SK-N-SH treated with all-trans-retinoic acid at 6 μM for 48 hours (cell line): Measurements from ENCODE around the gene FOXF1.

Source experiments
- ATAC-seq: fragments of 200-7000 bp; cut with Tn5 transposase; 3 replicates; pipeline ENCODE4 v1.9.1; 2020; ENCODE audit warnings: mild to moderate bottlenecking, moderate library complexity
- ARNTL ChIP-seq: fragments of 450-650 bp; formaldehyde crosslinking; IDR thresholded peaks from 2 replicates; pipeline ENCODE4 v1.5.0; 2020; ENCODE audit warnings: low read depth, mild to moderate bottlenecking, moderate library complexity, borderline replicate concordance
- BACH2 ChIP-seq: fragments of 250-450 bp; sonication (Bioruptor Pico); IDR thresholded peaks from 2 replicates; pipeline ENCODE4 v1.9.0; 2021; ENCODE audit warnings: mild to moderate bottlenecking, borderline replicate concordance
- CSDC2 ChIP-seq: fragments of 250-450 bp; sonication (Bioruptor Pico); IDR thresholded peaks from 2 replicates; pipeline ENCODE4 v1.5.0; 2020; ENCODE audit warnings: mild to moderate bottlenecking, moderate library complexity
- ESRRG ChIP-seq: fragments of 250-450 bp; sonication (Bioruptor Pico); IDR thresholded peaks from 2 replicates; pipeline ENCODE4 v1.6.1; 2021; ENCODE audit warnings: mild to moderate bottlenecking
- GLIS3 ChIP-seq: fragments of 250-450 bp; sonication (Bioruptor Pico); IDR thresholded peaks from 2 replicates; pipeline ENCODE4 v1.5.0; 2020; ENCODE audit warnings: mild to moderate bottlenecking, moderate library complexity
- ISL1 ChIP-seq: fragments of 250-450 bp; sonication (Bioruptor Pico); IDR thresholded peaks from 2 replicates; pipeline ENCODE4 v2.1.2; 2022; ENCODE audit warnings: mild to moderate bottlenecking, moderate library complexity
- OSR1 ChIP-seq: fragments of 250-450 bp; sonication (Bioruptor Pico); IDR thresholded peaks from 2 replicates; pipeline ENCODE4 v1.8.0; 2022; ENCODE audit warnings: moderate library complexity, mild to moderate bottlenecking, inconsistent platforms
- PPARA ChIP-seq: fragments of 250-450 bp; sonication (Bioruptor Pico); IDR thresholded peaks from 2 replicates; pipeline ENCODE4 v1.5.0; 2020; ENCODE audit warnings: mild to moderate bottlenecking, borderline replicate concordance
- RARB ChIP-seq: fragments of 250-450 bp; sonication (Bioruptor Pico); IDR thresholded peaks from 2 replicates; pipeline ENCODE4 v1.8.0; 2021; ENCODE audit warnings: mild to moderate bottlenecking, moderate library complexity
- SNAI2 ChIP-seq: fragments of 250-450 bp; sonication (Bioruptor Pico); IDR thresholded peaks from 2 replicates; pipeline ENCODE4 v1.5.0; 2020; ENCODE audit warnings: mild to moderate bottlenecking, moderate library complexity
- TCF4 ChIP-seq: fragments of 250-450 bp; sonication (Bioruptor Pico); IDR thresholded peaks from 2 replicates; pipeline ENCODE4 v1.8.0; 2021; ENCODE audit warnings: mild to moderate bottlenecking, moderate library complexity, borderline replicate concordance
- ZC3H10 ChIP-seq: fragments of 250-450 bp; sonication (Bioruptor Pico); IDR thresholded peaks from 2 replicates; pipeline ENCODE4 v1.5.1; 2021; ENCODE audit warnings: mild to moderate bottlenecking, moderate library complexity
- ZFP3 ChIP-seq: fragments of 250-450 bp; sonication (Bioruptor Pico); IDR thresholded peaks from 2 replicates; pipeline ENCODE4 v1.5.0; 2020; ENCODE audit warnings: mild to moderate bottlenecking, moderate library complexity
- ZFP30 ChIP-seq: fragments of 450-650 bp; formaldehyde crosslinking; IDR thresholded peaks from 2 replicates; pipeline ENCODE4 v1.5.0; 2022; ENCODE audit warnings: mild to moderate bottlenecking, moderate library complexity
- ZNF565 ChIP-seq: fragments of 450-650 bp; formaldehyde crosslinking; conservative IDR thresholded peaks from 2 replicates; pipeline ENCODE4 v1.5.0; 2020; ENCODE audit warnings: low read depth, mild to moderate bottlenecking, moderate library complexity
- ZNF70 ChIP-seq: fragments of 450-650 bp; formaldehyde crosslinking; IDR thresholded peaks from 2 replicates; pipeline ENCODE4 v1.5.0; 2020; ENCODE audit warnings: mild to moderate bottlenecking, moderate library complexity
- ZNF8 ChIP-seq: fragments of 450-650 bp; formaldehyde crosslinking; IDR thresholded peaks from 2 replicates; pipeline ENCODE4 v1.5.0; 2020; ENCODE audit warnings: mild to moderate bottlenecking, moderate library complexity
- TF ChIP-seq, protein P1 (sequence below): fragments of 250-450 bp; sonication (Bioruptor Pico); IDR thresholded peaks from 2 replicates; pipeline ENCODE4 v1.5.0; 2020; ENCODE audit warnings: mild to moderate bottlenecking, moderate library complexity
- TF ChIP-seq, protein P2 (sequence below): fragments of 250-450 bp; sonication (Bioruptor Pico); IDR thresholded peaks from 2 replicates; pipeline ENCODE4 v1.5.1; 2021; ENCODE audit warnings: mild to moderate bottlenecking, moderate library complexity
- TF ChIP-seq, protein P3 (sequence below): fragments of 250-450 bp; sonication (Bioruptor Pico); IDR thresholded peaks from 2 replicates; pipeline ENCODE4 v1.5.1; 2020; ENCODE audit warnings: low read depth, mild to moderate bottlenecking, moderate library complexity
- TF ChIP-seq, protein P4 (sequence below): fragments of 250-450 bp; sonication (Bioruptor Pico); IDR thresholded peaks from 2 replicates; pipeline ENCODE4 v1.8.0; 2020; ENCODE audit warnings: mild to moderate bottlenecking, moderate library complexity, borderline replicate concordance

The FOXF1 gene

DNA sequence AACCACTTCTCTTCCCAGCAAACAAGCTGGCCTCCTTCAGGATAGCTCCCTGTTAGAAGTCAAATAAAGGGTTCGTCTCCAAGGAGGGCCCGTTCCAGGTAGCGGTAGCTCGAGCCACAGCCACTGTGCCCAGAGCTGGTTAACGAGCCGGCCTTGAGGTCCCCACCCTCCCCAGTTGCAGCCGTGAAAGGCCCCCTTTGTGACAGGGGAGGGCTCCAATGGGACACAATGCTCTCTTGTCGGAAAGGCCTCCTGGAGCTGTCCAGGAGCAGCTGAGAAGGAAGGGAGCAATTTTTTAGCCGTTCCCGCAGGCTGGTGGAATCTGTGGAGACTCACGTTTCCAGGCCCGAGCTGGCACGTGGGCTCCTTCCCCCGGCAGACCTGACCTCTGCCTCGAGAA lies 29.9 kb upstream of the FOXF1 start:
- ATAC-seq, result no peak

DNA sequence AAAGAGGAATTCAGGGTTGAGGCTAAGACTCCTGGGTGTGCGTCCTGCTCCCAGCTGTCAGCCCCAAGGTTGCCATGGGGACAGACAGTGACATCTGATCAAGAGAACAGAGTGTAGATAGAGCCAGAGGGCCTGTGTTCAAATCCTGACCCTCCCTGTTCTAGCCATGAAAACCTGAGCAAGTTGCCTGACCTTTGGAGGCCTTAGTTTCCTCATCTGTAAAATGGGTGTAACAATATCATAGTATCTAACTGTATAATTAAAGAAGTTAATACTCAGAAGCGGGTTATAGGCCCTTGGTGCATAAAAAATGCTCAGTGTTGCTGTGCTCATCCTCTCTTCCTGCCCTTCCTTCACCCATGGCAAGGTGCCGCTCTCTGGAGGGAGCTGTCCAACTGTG lies 28.7 kb upstream of the FOXF1 start:
- TF ChIP-seq ISL1 (CRISPR knock-in tag) (no peak), PPARA (no peak), OSR1 (CRISPR knock-in tag) (no peak), ARNTL (CRISPR knock-in tag) (no peak), ZFP3 (CRISPR knock-in tag) (no peak), TCF4 (CRISPR knock-in tag) (no peak), CSDC2 (CRISPR knock-in tag) (no peak), SNAI2 (no peak), BACH2 (CRISPR knock-in tag) (no peak), ZFP30 (no peak), RARB (CRISPR knock-in tag) (no peak), ZNF70 (CRISPR knock-in tag) (no peak), GLIS3 (no peak)
- TF ChIP-seq, protein P1, sequence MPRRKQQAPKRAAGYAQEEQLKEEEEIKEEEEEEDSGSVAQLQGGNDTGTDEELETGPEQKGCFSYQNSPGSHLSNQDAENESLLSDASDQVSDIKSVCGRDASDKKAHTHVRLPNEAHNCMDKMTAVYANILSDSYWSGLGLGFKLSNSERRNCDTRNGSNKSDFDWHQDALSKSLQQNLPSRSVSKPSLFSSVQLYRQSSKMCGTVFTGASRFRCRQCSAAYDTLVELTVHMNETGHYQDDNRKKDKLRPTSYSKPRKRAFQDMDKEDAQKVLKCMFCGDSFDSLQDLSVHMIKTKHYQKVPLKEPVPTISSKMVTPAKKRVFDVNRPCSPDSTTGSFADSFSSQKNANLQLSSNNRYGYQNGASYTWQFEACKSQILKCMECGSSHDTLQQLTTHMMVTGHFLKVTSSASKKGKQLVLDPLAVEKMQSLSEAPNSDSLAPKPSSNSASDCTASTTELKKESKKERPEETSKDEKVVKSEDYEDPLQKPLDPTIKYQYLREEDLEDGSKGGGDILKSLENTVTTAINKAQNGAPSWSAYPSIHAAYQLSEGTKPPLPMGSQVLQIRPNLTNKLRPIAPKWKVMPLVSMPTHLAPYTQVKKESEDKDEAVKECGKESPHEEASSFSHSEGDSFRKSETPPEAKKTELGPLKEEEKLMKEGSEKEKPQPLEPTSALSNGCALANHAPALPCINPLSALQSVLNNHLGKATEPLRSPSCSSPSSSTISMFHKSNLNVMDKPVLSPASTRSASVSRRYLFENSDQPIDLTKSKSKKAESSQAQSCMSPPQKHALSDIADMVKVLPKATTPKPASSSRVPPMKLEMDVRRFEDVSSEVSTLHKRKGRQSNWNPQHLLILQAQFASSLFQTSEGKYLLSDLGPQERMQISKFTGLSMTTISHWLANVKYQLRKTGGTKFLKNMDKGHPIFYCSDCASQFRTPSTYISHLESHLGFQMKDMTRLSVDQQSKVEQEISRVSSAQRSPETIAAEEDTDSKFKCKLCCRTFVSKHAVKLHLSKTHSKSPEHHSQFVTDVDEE (CRISPR knock-in tag), result no peak
- TF ChIP-seq, protein P2, sequence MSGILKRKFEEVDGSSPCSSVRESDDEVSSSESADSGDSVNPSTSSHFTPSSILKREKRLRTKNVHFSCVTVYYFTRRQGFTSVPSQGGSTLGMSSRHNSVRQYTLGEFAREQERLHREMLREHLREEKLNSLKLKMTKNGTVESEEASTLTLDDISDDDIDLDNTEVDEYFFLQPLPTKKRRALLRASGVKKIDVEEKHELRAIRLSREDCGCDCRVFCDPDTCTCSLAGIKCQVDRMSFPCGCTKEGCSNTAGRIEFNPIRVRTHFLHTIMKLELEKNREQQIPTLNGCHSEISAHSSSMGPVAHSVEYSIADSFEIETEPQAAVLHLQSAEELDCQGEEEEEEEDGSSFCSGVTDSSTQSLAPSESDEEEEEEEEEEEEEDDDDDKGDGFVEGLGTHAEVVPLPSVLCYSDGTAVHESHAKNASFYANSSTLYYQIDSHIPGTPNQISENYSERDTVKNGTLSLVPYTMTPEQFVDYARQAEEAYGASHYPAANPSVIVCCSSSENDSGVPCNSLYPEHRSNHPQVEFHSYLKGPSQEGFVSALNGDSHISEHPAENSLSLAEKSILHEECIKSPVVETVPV (CRISPR knock-in tag), result no peak
- TF ChIP-seq, protein P3, sequence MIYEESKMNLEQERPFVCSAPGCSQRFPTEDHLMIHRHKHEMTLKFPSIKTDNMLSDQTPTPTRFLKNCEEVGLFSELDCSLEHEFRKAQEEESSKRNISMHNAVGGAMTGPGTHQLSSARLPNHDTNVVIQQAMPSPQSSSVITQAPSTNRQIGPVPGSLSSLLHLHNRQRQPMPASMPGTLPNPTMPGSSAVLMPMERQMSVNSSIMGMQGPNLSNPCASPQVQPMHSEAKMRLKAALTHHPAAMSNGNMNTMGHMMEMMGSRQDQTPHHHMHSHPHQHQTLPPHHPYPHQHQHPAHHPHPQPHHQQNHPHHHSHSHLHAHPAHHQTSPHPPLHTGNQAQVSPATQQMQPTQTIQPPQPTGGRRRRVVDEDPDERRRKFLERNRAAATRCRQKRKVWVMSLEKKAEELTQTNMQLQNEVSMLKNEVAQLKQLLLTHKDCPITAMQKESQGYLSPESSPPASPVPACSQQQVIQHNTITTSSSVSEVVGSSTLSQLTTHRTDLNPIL, result no peak
- ATAC-seq, result no peak

More for the DNA sequence above, 29.9 kb upstream of the FOXF1 start:
- TF ChIP-seq ZNF70 (CRISPR knock-in tag) (no peak), ARNTL (CRISPR knock-in tag) (no peak), ESRRG (CRISPR knock-in tag) (no peak), ZNF8 (no peak), ISL1 (CRISPR knock-in tag) (no peak), SNAI2 (no peak), RARB (CRISPR knock-in tag) (no peak), ZNF565 (CRISPR knock-in tag) (no peak)
- TF ChIP-seq, protein P3, result no peak
- TF ChIP-seq, protein P2 (CRISPR knock-in tag), result no peak

DNA sequence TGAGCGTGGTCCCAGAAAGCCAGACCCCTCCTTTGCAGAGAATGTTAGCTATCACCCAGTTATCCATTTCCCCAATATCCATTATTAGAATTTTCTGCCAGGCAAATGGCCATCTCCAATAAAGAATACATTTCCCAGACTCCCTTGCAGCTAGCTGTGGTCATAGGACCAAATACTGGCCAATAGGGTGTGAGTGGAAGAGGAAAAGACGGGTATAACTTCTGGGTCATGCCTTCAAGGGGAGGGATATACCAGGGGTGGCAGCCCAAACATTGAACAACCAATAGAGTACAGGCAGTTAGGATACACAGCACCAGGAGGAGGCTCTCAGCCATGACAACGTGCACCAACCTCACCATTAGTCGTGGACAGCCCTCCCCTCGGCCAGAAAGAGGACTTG lies 26.1 kb upstream of the FOXF1 start:
- ATAC-seq, result no peak
- TF ChIP-seq OSR1 (CRISPR knock-in tag), result no peak
- no peak for TF ChIP-seq SNAI2
- no peak for TF ChIP-seq CSDC2 (CRISPR knock-in tag)
- no peak for TF ChIP-seq ISL1 (CRISPR knock-in tag)
- no peak for TF ChIP-seq ZC3H10 (CRISPR knock-in tag)
- no peak for TF ChIP-seq ZNF565 (CRISPR knock-in tag)
- no peak for TF ChIP-seq RARB (CRISPR knock-in tag)
- TF ChIP-seq, protein P3, result no peak
- TF ChIP-seq BACH2 (CRISPR knock-in tag), result no peak
- TF ChIP-seq, protein P1 (CRISPR knock-in tag), result no peak
- TF ChIP-seq ZFP30, result no peak
- TF ChIP-seq, protein P4, sequence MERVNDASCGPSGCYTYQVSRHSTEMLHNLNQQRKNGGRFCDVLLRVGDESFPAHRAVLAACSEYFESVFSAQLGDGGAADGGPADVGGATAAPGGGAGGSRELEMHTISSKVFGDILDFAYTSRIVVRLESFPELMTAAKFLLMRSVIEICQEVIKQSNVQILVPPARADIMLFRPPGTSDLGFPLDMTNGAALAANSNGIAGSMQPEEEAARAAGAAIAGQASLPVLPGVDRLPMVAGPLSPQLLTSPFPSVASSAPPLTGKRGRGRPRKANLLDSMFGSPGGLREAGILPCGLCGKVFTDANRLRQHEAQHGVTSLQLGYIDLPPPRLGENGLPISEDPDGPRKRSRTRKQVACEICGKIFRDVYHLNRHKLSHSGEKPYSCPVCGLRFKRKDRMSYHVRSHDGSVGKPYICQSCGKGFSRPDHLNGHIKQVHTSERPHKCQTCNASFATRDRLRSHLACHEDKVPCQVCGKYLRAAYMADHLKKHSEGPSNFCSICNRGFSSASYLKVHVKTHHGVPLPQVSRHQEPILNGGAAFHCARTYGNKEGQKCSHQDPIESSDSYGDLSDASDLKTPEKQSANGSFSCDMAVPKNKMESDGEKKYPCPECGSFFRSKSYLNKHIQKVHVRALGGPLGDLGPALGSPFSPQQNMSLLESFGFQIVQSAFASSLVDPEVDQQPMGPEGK (CRISPR knock-in tag), result no peak
- no peak for TF ChIP-seq GLIS3
- no peak for TF ChIP-seq ZFP3 (CRISPR knock-in tag)
